Stimulated activated CD8-positive, alpha-beta memory T cell treated with anti-CD3 and anti-CD28 coated beads, Interleukin-12 subunit alpha, Interleukin-12 subunit beta, amount 100 ng/mL, for 1 hour (primary cell): ENCODE results near the gene SLC2A11.

Experiments used
- DNase-seq: peaks from one replicate; pipeline ENCODE4 v3.0.0-alpha.2; 2020; ENCODE audit warnings: low read depth

SLC2A11 gene

DNA sequence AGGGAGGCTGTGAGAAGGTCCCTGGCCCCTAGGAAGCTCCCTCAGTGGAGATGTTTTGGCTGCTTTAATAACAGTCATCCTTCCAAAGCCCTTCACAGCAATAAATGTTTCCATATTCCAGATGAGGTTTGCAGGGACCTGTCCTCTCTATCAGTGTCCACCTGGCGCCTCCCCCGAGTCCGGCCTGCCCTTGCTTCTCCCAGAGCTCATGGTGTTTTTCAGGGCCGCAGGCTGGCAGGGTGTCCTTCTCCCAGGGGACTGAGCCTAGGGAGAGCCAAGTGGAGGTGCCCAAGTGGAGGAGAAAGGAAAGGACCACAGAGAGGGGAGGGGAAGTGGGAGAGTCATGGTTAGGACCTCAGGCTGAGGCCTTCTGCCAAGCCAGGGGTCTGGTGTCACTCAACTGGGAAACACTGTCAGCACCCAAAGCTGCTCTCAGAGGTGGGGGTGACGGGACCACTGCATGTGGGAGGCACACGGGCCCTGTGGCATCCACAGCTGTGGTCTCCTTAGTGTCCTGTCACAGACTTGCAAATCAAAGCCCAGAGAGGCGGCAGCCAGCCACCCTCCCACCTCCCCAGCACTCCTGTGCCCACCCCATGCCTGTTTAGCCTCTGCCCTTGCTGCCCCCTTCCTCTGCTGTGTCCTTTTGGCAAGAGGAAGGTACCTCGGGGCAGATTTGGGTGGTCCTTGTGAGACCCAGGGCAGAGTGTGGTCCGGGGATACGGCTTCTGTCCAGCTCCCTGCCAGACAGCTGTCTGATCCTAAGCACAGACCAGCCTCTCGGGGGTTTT is 25.3 kb upstream of the SLC2A11 start:
- DNase-seq = no peak

DNA sequence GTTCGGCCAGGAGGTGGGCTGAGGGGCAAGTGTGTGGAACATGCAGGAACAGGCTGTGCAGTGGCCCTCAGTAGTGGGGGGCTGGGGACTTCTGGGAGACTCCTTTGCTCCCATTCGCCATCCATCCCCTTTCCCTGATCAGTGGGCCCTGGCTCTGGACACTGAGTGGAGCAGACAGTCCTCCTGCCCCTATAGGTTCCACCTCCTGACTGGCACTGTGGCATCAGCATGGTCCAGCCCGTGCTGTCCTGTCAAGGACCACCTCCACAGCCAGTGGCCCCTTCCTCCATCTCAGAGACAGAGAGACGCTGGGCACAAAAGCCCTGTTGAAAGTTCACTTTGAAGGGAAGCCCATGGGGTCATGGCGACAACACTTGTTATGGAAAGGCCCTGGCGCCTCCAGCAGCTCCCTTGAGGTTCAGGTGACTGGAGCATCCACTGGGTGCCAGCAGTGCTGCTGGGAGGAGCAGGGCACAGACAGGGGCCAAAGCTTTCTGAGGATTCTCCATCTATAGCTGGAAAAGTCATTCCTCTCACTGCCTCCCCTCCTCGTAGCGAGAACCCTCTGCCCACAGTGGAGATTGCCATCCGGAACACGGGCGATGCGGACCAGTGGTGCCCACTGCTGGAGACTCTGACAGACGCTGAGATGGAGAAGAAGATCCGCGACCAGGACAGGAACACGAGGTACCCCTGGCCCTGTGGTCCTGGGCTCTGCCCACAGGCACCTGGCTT is 24.5 kb upstream of the SLC2A11 start:
- no peak for DNase-seq

DNA sequence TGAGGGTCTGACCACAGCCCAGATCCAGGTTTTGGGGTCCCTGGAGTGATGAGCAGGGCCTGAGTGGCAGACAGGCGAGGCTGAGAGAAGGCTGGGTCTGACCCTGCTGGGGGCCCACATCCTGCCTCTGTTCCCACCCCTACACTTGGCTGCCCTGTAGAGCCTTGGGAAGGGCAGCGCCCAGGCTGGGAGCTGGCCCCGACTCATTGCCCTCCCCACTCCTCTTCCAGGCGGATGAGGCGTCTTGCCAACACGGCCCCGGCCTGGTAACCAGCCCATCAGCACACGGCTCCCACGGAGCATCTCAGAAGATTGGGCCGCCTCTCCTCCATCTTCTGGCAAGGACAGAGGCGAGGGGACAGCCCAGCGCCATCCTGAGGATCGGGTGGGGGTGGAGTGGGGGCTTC is 23.8 kb upstream of the SLC2A11 start:
- no peak for DNase-seq

DNA sequence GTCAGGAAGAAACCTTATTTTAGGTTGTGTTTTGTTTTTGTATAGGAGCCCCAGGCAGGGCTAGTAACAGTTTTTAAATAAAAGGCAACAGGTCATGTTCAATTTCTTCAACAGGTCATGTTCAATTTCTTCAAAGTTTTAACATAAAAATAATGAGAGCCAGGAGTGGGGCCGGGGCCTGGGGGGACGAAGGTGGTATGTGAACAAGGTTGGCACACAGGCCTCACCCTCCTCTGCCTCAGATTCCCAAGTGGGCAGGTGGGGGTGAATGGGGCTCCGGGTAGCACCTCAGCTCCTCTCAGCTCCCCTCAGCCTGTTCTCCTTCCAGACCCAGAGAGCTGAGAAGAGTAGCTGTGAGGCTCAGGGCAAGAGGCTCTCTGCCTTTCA is 23.3 kb upstream of the SLC2A11 start:
- no peak for DNase-seq

DNA sequence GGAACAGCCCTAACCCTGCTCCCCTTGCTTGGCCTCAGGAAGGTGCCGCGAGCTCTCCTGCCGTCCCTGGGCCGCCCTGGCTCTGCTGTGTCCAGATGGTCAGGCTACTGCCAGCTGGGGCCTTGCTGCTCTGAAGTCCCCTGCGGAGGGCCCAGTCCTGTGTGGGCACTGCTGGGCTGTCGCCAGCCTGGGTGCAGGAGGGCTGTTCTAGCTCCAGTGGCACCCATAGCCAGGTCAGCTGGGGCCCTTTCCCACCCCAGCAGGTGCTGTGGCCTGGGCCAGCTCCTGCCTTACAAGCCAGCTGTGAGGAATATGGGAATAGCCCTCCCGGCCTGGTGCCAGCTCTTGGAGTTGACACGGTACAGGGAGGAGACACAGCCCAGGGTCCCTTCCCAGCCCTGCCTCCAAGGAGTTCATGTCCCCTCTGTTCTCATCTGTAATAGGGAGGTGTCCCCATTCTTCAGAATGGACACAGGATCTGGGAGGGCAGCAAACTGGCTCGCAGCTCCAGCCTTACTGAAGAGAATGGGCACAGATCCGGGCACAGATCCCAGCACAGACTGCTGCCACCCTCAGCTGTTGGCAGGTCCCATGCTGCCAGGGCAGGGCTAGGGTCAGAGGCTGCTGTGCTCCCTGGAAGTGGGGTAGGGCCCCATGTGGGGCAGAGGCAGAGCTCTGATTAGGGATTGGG is 22.7 kb upstream of the SLC2A11 start:
- no peak for DNase-seq

DNA sequence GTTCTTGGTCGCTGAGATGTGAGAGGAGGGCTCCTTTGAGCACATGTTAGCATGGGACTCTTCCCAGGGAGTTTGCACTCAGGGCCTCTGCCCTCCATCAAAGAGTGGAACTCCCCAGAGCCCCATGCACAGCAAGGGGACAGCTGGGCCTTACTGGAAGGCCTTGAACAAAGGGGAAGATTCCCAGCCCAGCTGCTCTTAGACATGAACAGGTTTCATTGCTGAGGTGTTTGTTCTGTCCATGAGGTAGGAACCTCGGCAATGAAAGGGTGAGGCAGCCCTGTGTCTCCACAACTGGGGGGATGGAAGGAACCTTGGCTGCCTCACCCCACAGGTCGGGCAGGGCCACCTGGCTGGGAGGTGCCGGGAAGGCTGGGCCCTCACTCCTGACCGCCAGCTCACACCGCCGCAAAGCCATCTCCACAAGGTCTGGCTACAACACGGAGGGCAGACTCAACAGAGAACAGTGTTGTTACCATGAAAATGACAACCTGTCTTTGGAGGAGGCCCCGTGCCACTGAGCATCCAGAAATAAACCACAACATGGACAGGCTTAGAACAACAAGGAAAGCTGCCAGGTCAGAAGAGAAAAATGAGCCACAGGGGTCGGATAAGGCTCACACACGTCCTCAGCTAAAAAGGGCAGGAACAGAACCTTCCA is 22.1 kb upstream of the SLC2A11 start:
- DNase-seq = no peak

DNA sequence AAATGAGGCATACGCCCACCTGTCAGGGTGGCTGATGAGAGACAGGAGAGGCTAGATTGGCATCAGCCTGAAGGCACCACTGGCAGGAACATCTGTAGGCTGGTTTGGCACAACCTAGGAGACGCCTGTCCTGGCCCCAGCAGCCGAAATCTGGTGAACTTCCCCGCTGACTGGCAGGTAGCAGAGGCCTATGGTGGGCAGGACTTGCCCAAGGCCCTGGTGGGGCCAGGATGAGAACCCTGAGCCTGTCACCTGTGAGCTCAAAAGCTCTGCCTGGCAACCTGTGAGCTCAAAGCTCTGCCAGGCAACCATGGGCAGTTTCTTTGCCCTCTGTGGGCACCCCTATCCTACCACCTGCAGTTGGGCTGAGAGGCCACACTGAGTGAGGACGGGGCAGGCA is 21.4 kb upstream of the SLC2A11 start:
- no peak for DNase-seq

DNA sequence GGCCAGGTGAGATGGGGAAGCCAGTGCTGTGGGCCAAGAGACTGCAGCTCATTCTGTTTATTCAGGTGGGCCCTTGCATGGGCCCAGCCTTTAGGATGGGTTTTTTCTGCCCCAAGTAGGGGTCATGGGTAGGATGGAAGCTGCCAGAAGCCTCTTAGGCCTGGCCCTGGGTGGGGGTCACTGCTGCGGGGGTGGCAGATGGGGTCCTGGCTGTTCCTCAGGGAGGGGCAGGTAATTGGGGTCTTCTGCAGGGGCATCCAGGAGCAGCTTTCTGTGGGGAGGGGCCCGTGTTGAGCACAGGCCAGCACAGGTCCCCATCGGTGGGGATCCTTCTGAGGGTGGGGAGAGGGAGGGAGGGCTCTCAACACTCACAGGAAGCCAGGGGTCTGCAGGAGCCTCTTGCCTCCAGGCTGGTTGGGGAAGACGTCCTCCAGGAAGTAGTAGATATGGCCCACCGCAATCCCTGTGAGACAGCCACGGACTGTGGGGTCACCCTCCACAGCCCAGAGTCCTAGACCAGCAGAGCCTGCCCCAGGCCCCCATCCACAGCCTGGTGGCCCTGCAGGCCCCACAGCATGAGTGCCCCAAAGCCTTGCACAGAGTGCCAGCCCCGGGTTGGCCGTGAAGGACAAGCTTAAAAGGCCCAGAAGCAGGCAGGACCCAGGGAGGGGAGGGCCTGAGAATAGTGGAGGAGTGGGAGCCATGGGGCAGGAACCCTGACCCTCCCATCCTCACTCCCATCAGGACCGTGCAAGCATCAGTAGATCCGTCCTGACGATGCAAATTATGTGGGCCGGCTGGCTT is 20.8 kb upstream of the SLC2A11 start:
- no peak for DNase-seq

DNA sequence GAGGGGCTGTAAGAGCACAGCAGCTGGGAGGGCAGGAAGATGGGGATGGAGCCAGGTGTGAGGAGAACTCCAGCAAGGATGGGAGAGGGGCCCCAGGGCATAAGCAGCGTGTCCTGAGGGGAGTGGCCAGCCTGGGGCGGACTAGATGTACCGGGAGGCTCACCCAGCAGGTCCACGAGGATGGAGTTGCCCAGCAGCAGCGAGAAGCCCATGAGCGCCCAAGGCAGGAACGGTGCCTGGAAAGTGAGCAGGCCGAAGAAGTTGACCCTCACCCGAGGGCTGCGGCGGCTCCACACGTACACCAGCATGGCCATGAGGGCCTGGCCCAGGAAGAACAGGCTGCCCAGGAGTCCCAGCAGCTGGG is 20.2 kb upstream of the SLC2A11 start:
- DNase-seq = no peak

DNA sequence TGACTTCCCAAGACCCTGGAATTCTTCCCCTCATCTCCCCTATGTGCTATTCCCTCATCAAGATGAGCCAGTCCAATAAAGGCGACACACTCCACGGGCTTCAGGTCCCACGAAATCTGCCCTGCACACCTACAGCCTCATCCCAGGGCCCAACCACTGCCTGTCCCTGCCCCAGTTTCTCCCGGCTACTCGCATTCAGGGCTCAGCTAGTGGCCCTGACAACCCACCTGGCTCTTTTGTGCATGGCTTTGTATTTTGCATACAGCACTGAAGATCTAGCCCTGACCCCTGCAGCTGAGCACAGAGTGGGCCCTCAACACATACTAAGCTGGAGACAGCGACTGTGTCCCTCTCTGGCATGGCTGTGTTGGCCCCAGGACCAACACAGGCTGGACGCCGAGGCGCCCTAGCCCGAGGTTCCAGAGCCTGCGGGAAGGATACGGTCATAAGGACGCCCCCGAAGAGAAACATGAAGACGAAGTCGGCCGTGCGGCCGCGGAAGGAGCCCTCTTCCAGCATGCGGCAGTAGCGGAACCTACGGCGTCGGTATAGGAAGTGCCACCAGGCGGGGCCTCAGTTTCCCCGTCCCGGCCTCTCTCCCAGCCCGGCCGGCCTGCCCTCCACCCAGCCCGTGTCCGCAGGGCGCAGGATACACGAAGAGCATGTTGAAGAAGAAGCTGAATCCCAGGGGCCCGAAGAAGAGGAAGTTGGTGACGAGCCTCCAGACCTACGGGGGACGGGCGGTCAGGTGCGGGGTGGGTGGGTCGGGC is 19.6 kb upstream of the SLC2A11 start:
- DNase-seq = no peak

DNA sequence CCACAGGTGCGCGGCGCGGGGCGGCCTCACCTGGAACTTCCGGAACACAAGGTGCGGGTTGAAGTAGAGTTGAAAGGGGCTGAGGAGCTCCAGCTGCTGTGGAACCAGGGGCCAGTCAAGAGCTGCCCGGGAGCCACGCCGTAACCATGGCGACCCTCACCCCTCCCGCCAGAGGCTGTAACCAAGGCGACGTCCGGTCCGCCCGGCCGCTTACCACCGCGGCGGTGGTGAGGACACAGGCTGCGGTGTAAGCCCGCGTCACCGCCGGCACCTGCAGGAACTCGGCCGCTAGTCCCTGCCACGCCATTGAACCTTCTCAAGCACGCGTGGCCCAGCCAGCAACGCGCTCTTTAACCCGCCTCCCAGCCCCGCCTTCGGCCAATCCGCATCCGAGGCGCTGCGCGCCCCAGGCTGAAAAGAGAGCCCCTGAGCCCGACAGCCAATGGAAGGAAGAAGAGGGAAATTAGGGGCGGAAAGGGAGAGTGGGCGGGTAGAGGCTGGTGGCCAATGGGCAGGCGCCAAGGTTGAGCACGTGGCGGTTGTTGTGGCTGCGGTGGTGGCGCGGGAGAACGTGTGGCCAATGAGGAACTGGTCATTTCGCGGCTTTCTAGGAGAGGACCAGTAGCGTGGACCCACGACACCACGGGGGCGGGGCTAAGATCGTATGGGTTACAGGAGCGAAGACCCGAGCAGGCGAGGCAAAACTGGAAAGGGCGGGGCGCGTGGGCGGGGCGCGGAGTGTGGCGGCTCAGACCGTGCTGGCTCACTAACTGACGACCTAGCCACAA is 18.8 kb upstream of the SLC2A11 start, which contains the start of gene DERL3:
Gene DERL3 (minus strand): TSS at position 326 of the 788 bp plus-strand sequence. CDS start 19 bp downstream, at position 307.
- peak; percentile 90 for DNase-seq

DNA sequence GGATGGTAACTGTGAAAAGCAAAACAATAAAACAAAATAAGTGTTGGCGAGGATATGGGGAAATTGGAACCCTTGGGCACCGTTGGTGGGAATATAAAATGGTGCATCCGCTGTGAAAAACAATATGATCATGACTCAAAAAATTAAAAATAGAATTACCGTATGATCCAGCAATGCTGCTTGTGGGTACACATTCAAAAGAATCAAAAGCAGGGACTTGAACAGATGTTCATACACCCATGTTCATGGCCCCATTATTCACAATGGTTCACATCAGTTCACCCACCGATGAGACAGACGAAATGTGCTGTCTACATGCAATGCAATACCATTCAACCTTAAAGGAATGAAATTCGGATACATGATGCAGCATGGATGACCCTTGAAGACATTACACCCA is 17.6 kb upstream of the SLC2A11 start:
- DNase-seq = no peak

DNA sequence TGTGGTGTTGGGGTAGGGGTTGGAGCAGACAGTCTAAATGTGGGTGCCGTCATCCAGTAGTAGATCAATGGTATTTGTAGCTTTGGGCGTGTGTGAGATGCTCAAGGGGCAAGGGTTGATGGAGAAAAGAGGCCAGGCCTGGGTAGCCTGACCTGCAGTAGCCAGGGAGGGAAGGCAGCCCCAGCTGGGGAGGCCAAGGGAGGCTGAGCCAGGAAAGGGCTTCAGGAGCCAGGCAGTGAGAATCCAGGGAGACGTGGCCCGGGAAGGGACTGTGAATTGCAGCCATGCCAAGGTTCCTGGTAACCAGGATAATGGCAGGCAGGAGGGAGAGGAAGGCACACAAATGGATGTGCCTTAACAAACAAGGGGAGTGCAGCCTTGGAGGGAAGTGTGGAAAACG is 16.4 kb upstream of the SLC2A11 start:
- DNase-seq = no peak

DNA sequence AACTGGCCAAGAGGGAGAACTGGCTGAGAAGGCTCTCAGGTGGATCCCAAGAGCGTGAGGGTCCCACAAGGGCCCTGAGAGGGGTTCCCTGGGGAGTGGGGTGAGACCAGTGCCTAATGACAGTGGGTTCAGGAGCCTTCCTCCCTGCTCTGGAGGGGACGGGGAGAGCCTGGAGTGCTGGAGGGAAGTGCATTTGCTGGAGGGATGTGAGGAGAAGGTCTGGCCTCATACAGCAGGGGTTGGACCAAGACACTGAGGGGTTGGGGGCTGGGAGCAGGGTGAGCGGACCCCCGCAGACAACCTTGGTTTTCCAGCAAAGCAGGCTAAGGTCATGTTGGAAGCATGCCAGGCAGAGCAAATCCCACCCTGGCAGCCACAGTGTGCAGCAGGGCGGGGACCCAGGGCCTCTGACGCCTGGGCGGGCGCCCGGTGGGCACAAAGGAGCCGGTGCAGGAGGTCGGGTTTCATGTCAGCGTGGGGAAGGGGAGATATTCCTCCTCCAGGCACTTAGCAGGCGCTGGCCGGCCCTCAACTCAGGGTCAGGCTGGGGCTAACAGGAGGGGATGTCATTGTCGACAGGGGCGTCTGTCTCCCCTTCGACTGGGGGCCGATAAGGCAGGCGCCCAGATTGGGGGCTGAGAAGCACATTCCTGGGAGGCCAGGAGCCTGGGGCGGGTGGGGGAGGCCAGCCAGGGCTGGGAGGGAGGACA is 15.8 kb upstream of the SLC2A11 start:
- DNase-seq = no peak

DNA sequence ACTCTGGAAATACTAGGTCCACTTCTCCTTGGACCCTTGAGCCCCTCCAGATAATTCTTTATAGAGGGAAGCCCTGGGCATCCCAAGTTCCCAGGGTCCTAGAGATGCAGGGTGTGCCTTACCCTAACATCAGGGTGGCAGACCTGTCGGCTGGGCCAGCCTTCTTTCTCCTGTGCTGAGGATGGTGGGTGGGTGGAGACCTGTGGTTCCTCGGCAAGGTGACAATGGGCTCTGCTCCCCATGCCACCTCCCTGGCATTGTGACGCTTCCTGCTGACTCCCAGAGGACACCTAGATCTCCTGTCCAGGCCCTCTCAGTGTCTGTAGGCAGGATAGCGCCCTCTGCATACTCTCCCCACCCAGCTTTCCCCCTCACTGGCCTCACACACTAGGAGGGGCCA is 15.1 kb upstream of the SLC2A11 start:
- no peak for DNase-seq

DNA sequence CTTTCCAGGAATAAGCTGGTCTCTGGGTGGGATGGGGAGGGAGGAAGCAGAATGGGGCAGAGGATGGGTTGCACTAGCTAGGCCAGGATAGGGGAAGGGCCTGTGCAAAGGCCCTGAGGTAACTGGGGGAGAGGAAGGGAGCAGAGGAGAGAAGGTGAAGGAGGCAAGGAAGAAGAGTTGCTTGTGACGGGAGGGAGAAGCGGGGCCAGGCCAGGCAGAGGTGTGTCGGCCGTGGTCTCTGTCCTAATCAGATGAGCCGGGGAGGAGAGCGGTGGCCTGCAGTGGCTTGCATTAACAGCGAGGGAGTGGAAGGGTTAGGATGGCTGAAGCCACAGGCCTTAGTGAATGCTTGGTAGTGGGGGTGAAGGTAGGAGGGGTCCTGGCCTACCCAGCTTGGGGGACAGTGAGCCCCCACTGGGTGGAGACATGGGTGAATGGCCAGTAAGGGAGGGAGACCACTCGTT is 12.9 kb upstream of the SLC2A11 start:
- DNase-seq = no peak

DNA sequence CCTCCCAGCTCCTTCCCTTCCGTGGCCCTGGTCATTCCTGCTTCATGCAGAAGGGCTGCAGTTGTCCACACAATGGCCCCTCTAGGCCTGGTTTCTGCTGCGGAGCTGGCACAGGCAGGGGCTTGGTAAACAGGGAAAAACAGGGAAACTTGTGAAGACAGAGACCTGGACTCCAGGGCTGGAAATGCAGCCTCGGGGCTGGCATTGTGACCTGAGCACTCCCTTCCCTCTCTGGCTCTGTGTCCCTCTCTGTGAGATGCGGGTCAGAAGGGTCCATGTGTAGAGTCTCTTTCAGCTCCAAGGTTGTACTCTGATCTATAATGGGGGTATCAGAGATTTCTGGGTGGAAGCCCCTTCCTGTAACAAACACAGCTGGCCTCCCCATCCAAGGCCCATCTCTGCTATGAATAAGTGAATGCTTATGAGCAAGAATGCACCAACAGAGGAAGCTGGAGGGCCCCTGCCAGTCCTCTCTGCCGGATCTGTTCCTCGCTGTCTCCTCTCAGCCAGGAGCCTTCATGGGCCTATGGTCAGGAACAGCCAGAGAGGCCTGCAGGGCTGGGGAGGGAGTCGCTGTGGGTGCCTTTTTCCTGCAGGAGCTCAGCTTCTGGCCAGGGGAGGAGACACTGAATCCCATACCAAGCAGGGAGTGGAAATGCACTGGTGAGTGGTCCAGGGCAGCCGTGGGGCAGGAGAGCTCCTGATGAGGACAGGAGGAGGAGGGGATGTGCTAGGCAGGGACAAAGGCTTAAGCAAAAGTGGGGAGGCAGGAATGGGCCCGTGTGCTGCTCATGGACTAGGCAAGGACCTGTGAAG is 12.2 kb upstream of the SLC2A11 start:
- DNase-seq = no peak

DNA sequence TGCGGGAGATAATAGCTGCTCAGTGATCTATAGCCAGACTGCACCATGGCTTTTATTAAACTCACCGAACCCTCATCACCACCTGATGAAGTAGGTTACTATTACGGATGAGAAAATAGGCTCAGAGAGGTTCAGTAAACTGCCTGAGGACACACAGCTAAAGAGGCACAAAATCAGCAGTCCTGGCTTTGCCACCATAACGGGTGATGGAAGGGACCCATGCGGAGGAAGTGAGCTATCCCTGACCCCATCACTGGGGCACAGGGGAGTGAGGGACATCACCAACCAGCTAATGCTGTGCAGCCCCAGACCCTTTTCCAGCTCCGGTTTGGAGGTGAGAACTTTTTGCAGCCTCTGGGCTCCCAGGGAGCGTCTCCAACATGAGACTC is 11.6 kb upstream of the SLC2A11 start:
- DNase-seq = no peak
